HG03469 (cell line): ENCODE data around the gene ADAMTS12.
"Not testable (repeated sequence)": the region's sequence is repeated elsewhere in the genome, so short reads cannot be mapped to it uniquely, and the experiment has no call there.

ENCODE experiments used
- ATAC-seq: cut with Tn5 transposase; IDR thresholded peaks from one replicate; pipeline ENCODE4 v1.9.1; 2021; ENCODE audit warnings: mild to moderate bottlenecking, moderate library complexity, moderate number of reproducible peaks; ENCODE audit not compliant: unreplicated experiment

ADAMTS12 gene

DNA sequence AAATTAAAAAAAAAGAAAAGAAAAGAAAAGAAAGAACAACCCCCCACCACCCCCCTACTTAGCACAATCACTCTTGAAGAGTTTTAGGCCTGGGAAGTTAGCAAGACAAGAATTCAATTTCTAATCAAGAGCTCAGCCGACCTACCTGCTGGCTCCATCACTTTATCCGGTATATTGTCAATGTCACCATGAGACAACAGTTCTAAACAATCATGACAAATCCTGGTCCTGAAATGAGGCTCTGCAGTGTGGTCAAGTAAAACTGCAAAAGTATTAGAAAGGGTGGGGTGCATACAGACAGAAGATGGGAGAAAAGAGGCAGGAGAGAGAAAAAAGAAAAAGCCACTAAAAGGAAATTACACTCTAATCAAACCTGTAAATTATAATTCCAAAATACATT is 287.3 kb downstream of the ADAMTS12 start:
- ATAC-seq, result no peak

GRCh38 chr5:33601881-33602280 is 289.9 kb downstream of the ADAMTS12 start:
- no peak for ATAC-seq

DNA sequence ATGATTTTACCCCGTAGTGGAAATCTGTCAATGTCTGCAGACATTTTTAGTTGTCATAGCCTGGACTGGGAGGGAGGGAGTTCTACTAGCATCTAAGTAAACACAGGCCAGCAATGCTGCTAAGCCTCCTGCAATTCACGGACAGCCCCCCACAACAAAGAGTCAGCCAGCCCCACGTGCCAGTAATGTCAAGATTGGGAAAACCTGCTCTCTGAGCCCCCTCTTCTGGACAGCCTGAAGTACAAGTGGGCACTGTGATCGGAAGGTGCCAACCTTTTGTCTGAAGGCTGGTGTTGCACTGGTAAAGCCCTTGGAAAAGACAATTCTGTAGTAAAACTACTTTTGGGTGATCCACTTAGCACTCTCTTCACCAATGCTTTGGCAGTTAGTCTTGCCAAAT is 296.5 kb downstream of the ADAMTS12 start:
- no peak for ATAC-seq

- no peak for ATAC-seq
Observed at GRCh38 chr5:33594006-33594405, 297.8 kb downstream of the ADAMTS12 start.

DNA sequence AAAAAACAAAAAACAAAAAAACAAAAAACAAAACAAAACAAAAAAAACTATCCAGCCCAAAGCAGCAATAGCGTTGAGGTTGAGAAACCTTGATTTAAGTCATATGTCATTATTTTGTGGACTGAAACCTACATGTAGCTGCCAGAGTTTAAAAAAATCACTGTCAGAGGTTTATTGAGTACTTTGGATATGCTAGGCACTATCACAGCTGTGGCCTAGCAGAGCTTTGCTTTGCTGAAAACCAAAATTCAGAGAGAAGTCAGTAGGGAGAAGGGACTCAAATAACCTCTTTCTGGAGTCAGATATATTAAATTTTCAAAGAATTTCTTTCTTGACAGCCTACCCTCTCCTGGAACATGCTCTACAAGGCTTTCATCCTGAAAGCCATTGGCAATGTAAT is 299.5 kb downstream of the ADAMTS12 start:
- no peak for ATAC-seq

- no peak for ATAC-seq
Observed at GRCh38 chr5:33588654-33589372, 303.0 kb downstream of the ADAMTS12 start.

DNA sequence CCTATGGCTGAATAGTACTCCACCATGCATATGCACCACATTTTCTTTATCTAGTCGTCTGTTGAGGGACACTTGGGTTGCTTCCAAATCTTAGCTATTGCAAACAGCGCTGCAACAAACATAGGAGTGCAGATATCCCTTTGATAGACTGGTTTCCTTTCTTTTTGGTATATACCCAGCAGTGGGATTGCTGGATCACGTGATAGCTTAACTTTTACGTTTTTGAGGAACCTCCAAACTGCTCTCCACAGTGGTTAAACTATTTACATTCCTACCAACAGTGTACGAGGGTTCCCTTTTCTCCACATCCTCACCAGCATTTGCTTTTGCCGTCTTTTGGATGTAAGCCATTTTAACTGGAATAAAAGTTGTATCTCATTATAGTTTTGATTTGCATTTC is 308.5 kb downstream of the ADAMTS12 start:
- no peak for ATAC-seq

- no peak for ATAC-seq
Observed at GRCh38 chr5:33582417-33582816, 309.4 kb downstream of the ADAMTS12 start.

DNA sequence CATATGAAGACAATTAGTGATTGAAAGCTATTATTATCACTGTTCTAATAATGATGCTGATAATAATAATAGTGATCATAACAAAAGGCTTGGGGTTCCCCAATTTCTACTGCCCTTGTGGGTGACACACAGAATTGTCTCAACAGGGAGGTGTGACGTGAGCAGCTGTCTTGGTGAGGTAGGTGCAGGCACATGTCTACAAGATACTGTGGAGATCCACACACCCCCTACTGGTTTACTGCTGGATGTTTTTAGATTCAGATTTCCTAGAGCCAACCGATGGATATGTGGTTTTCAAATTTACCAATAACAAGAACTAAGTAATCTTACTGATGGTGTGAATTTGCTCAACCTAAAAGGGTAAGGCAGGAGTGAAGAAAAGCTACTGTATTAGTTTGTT is 312.0 kb downstream of the ADAMTS12 start:
- ATAC-seq, result no peak

DNA sequence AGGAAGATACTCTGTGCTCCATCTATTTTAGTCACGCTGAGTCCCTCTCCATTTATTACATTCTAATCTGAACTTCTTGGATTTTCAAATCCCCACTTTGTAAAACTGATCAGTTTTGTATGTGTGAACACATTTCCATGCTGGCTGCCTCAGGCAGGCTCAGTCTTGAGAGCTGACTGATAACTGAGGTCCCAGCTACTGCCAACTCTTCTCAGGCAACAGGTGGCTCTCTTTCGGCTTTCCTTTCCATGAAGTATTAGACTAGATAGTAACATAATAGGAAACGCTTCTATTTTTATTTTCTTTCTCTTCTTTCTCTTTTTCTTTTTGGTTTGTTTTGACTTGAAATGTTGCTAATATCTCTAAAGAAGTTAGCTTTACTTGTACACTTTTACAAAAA is 312.6 kb downstream of the ADAMTS12 start:
- no peak for ATAC-seq

DNA sequence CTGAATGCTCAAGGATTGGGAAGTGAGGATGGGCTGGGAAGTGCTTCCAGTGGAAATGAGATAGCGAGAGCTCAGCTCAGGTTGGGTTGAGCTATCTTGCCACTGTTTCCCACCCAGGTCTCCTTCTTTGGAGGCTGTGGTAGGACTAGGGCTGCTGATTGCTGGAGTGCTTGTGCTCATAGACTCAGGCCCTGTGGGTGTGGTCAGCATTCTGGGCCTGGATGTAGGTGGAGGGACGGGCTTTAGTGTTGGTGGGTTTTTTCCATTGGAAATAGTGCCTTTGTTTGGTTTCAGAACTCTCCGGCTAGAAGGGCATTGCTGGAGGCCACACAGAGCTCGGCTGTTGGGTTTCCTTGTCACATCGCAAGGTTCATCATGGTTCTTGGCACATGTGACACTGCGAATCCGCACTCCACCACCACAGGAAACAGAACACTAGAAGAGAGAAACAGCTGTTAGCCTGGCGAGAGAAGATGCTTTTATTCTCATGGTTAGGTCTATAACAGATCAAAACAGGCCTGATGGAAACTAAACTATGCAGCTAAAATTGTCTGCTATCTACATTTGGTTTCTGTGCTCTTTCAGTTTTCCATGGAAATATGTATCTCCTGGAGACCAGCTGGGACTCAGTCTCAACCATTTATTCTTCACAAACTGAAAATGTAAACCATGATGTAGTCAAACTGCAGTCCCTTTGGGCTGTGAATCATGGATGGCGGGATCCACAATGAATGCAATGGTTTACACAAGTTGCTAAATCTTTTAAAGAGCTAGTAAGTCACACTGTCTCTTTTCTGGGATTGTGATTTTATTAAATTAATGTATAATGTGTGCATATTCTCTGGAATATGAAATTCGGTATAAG is 314.8 kb downstream of the ADAMTS12 start:
- no peak for ATAC-seq

GRCh38 chr5:33565324-33565723 is 326.5 kb downstream of the ADAMTS12 start:
- ATAC-seq, result no peak

- ATAC-seq, result no peak
Observed at GRCh38 chr5:33563983-33564908, 327.5 kb downstream of the ADAMTS12 start.

GRCh38 chr5:33563530-33563929 is 328.3 kb downstream of the ADAMTS12 start:
- no peak for ATAC-seq

GRCh38 chr5:33558489-33558888 is 333.3 kb downstream of the ADAMTS12 start:
- ATAC-seq, result no peak

DNA sequence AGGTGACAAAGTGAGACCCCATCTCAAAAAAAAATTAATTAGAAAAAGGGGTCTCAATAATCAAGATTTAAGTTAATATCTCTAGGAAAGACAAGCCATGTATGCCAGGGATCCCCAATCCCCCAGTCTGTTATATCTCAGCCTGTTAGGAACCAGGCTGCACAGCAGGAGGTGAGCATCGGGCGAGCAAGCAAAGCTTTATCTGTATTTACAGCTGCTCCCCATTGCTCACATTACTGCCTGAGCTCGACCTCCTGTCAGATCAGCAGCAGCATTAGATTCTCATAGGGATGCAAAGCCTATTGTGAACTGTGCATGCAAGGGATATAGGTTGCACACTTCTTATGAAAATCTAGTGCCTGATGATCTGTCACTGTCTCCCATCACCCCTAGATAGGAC is 334.2 kb downstream of the ADAMTS12 start:
- no peak for ATAC-seq

- ATAC-seq, result no peak
Observed at GRCh38 chr5:33556330-33557328, 335.2 kb downstream of the ADAMTS12 start.

GRCh38 chr5:33549982-33550567 is 341.7 kb downstream of the ADAMTS12 start:
- ATAC-seq, result no peak

DNA sequence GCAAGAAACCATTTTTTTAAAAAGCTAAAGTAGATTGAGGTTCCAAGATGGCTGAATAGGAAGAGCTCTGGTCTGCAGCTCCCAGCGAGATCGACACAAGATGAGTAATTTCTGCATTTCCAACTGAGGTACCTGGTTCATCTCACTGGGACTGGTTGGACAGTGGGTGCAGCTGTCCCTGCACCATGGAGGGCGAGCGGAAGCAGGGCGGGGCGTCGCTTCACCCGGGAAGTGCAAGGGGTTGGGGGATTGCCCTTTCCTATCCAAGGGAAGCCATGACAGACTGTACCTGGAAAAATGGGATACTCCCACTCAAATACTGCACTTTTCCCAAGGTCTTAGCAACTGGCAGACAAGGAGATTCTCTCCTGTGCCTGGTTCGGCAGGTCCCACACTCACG is 352.0 kb downstream of the ADAMTS12 start:
- ATAC-seq, result not testable (repeated sequence)

- no peak for ATAC-seq
Observed at GRCh38 chr5:33539212-33539611, 352.6 kb downstream of the ADAMTS12 start.
